Activated CD4-positive, alpha-beta T cell treated with anti-CD3 and anti-CD28 coated beads, Interleukin-2, amount 50 U/mL, for 24 hours (primary cell): ENCODE data around the gene SMARCA4.
"Not testable (repeated sequence)": the region's sequence is repeated elsewhere in the genome, so short reads cannot be mapped to it uniquely, and the experiment has no call there.

Source experiments
- DNase-seq, 2 donors: peaks; one replicate each; pipeline ENCODE4 v3.0.0-alpha.2; 2020; ENCODE audit warnings: low read depth in 1 of 2, low spot score in 1 of 2

SMARCA4 gene

DNA sequence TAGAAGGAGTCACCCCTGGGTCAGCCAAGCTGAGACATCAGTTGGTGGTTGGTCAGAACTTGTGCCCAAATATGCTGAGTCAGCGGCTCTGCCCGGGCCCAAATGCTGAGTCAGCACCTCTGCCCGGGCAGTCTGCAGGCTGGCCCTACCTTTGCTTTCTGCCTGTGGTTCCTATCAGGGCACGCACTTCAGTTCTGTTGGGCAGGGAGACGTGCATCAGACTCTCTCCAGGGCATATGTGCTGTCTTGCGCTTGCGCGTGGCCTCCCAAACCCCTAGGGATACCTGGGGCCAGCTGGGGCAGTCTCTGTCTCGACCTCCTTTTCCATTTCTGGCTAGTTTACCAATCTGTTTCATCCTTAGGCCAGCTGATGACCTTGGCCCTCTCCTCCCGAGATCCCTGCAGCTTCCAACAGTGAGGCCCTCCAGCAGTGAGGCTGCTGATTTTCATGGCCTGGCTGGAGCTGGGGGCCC is 104.0 kb downstream of the SMARCA4 start:
- DNase-seq = no peak

DNA sequence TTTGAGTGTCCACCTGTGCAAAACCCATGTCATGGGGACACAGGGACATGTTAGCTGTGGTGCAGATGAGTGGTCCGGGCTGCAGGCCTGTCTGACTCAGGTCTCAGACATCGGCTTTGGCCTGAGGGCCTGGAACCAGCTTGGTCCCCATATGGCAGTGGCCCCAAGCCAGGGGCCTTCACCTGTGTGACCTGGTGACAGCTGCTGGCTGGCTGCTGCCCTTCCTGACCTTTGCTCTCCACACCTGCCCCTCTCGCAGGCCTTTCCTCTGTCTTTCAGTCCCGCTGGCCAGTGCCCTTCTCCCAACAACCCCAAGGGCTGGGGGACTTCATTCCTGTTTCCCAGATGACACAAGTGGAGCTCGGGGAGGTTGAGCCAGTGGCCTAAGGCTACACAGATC is 105.5 kb downstream of the SMARCA4 start:
- DNase-seq = no peak

DNA sequence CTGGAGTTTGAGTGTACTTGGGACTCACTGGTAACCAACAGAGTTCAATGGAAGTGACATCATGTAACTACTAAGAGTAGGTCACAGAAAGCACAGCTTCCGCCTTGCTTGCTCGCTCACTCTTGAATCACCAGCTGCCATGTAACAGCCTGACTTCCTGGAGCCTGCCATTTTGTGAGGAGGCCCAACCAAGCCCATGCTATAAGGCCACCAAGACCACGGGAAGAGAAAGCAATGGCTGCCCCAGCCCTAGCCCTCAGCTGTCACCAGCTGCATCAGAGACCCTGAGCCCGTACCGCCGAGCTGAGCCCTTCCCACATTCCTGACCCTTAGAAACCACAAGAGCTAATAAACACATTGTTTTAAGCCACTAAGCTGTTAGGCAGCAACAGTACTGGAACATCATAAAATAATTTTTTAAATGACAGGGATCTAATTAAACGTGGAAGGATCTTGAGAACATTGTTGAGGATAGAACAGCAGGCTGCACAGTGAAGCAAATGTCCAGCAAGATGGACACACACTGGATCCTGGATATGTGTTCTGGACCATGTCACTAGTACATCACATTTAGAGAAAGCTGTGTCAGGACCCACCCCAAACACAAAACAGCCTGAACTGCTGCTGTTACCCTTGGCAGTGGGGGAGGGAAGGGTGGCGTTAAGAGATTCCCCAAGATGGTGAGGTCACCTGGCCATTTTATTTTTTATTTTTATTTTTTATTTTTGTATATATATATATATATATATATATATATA is 106.7 kb downstream of the SMARCA4 start:
- DNase-seq = no peak

DNA sequence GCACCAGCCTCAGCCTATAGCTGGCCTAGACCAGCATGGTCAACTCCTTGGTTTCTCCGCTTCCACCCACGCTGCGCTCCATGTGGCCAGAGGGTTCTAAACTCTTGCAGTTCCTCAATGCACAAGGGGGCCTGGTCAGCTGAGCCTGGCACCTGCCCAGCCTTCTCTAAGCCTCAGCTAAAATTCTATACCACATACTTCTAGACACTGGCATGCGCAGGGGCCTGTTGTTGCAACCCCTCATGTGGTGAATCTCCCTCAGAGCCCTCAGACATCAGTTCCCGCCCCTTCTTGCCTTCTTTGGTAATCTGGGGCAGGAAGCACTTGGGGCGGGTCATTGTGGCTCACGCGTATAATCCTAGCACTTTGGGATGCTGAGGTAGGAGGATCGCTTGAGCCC is 108.7 kb downstream of the SMARCA4 start:
- DNase-seq = no peak

DNA sequence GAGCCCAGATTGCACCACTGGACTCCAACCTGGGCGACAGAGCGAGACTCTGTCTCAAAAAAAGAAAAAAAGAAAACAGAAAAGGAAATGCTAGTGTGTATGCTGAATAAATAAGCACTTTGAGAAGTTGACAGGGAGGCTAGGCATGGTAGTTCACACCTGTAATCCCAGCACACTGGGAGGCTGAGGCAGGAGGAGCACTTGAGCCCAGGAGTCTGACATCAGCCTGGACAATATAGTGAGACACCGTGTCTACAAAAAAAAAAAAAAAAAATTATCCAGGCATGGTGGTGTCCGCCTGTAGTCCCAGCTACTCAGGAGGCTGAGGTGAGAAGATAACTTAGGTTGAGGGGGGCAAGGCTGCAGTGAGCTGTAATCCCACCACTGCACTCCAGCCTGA is 109.3 kb downstream of the SMARCA4 start:
- DNase-seq = no peak

DNA sequence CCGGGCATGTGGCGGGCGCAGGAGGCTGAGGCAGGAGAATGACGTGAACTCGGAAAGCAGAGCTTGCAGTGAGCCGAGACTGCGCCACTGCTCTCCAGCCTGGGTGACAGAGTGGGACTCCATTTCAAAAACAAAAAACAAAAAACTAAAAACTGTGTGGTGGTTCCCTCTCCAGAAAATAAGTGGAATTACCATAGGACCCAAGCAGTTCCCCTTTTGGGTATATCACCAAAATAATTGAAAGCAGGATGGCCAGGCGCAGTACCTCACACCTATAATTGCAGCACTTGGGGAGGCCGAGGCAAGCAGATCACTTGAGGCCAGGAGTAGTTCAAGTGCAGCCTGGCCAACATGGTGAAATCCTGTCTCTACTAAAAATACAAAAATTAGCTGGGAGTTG is 112.7 kb downstream of the SMARCA4 start:
- no peak for DNase-seq

DNA sequence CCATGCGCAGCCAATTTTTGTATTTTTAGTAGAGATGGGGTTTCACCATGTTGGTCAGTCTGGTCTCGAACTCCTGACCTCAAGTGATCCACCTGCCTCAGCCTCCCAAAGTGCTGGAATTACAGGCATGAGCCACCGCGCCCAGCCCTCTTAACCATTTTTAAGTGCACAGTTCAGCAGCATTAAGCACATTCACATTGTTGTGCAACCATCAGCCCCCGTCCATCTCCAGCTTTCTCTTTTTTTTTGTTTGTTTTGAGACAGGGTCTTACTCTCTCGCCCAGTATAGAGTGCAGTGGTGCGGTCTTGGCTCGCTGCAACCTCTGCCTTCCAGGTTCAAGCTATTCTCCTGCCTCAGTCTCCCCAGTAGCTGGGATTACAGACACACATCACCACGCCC is 116.0 kb downstream of the SMARCA4 start:
- DNase-seq = not testable (repeated sequence)

DNA sequence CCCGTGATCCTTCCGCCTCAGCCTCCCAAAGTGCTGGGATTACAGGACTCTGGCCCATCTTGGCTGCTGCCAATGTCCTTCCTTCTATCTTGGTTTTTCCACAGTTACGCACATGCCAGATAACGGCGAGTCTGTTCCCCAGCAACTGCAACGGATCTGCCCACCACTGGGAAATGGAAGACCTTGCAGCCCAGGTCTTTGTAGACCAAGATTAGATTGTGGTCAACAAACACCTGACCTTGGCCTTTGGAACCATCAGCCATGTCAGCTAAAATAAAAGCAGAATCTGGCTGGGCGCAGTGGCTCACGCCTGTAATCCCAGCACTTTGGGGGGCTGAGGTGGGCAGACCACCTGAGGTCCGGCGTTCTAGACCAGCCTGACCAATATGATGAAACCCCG is 118.1 kb downstream of the SMARCA4 start:
- DNase-seq = no peak

DNA sequence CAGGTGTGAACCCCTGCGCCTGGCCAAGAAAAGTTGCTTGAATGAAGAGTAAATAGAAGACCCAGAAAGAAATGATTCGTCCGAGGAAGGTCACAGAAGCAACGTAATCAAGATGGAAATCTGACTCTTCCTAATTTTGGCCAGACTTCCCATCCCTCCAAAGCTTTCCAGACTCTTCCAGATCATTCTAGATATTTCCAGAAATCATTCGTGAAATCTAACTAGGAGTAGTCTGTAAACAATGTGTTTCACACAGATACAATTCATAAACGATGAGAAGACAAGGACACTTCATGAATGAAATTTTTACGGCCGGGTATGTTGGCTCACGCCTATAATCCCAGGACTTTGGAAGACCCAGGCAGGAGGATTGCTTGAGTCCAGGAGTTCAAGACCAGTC is 119.2 kb downstream of the SMARCA4 start:
- DNase-seq = no peak

DNA sequence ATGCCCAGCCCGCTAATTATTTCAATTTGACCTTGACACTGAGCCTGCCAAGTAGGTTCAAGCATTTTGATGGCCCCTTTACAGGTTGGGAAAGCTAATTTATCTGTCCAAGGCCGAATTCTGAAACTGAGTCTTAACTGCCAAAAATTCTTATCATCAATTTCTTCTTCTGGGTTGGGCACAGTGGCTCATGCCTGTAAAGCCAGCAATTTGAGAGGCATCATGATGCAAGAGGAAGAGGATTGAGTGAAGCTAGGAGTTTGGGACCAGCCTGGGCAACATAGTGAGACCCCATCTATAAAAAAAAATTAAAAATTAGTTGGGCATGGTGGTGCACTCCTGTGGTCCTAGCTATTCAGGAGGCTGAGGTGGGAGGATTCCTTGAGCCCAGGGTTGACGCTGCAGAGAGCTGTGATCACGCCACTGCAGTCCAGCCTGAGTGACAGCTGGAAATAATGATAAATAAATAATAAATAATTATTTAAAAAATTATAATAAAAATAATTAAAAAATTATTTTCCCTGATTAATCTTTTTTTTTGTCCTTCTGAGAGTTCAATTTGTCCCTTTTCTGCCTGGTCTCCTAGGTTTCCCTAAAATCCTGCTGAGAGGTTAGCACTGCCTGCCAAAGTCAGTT is 127.2 kb downstream of the SMARCA4 start:
- no peak for DNase-seq

DNA sequence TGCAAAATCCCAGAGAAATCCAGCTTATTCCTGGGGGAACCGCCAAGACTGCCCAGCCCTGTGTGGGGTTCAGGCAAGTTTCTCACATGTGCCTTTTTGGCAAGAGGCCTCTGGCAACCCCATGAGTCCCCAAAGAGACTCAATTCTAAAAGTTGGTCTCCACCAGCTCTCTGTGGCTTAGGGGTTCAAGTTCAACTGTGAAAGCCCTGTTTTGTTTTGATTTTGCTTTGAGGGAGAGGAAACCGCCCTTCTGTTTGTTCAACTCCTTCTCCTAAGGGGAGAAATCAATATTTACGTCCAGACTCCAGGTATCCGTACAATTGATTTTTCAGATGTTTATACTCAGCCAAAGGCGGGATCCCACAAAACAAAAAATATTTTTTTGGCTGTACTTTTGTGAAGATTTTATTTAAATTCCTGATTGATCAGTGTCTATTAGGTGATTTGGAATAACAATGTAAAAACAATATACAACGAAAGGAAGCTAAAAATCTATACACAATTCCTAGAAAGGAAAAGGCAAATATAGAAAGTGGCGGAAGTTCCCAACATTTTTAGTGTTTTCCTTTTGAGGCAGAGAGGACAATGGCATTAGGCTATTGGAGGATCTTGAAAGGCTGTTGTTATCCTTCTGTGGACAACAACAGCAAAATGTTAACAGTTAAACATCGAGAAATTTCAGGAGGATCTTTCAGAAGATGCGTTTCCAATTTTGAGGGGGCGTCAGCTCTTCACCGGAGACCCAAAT is 127.8 kb downstream of the SMARCA4 start:
- DNase-seq = no peak

DNA sequence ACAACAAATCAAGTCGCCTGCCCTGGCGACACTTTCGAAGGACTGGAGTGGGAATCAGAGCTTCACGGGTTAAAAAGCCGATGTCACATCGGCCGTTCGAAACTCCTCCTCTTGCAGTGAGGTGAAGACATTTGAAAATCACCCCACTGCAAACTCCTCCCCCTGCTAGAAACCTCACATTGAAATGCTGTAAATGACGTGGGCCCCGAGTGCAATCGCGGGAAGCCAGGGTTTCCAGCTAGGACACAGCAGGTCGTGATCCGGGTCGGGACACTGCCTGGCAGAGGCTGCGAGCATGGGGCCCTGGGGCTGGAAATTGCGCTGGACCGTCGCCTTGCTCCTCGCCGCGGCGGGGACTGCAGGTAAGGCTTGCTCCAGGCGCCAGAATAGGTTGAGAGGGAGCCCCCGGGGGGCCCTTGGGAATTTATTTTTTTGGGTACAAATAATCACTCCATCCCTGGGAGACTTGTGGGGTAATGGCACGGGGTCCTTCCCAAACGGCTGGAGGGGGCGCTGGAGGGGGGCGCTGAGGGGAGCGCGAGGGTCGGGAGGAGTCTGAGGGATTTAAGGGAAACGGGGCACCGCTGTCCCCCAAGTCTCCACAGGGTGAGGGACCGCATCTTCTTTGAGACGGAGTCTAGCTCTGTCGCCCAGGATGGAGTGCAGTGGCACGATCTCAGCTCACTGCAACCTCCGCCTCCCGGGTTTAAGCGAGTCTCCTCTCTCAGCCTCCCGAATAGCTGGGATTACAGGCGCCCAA is 128.6 kb downstream of the SMARCA4 start, which contains the start of gene LDLR:
Gene LDLR, plus strand, starts transcription at position 210 of the 760 bp plus-strand sequence. Its CDS starts 86 bp downstream, at position 296.
- peak; percentile 26 to 75 for DNase-seq

DNA sequence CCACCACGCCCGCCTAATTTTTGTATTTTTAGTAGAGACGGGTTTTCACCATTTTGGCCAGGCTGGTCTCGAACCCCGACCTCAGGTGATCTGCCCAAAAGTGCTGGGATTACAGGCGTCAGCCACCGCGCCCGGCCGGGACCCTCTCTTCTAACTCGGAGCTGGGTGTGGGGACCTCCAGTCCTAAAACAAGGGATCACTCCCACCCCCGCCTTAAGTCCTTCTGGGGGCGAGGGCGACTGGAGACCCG is 129.1 kb downstream of the SMARCA4 start:
- DNase-seq = not testable (repeated sequence)

DNA sequence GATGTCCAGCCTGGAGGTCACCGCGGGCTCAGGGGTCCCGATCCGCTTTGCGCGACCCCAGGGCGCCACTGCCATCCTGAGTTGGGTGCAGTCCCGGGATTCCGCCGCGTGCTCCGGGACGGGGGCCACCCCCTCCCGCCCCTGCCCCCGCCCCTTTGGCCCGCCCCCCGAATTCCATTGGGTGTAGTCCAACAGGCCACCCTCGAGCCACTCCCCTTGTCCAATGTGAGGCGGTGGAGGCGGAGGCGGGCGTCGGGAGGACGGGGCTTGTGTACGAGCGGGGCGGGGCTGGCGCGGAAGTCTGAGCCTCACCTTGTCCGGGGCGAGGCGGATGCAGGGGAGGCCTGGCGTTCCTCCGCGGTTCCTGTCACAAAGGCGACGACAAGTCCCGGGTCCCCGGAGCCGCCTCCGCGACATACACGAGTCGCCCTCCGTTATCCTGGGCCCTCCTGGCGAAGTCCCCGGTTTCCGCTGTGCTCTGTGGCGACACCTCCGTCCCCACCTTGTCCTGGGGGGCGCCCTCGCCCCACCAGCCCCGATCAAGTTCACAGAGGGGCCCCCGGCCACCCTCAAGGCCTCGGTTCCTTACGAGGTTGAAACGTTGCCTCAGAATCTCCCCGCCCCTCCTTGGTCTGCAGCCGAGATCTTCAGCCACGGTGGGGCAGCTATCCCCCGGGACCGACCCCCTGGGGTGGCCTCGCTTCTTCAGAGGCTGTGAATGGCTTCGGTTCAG is 129.6 kb downstream of the SMARCA4 start:
- peak; percentile 87 to 97 for DNase-seq

DNA sequence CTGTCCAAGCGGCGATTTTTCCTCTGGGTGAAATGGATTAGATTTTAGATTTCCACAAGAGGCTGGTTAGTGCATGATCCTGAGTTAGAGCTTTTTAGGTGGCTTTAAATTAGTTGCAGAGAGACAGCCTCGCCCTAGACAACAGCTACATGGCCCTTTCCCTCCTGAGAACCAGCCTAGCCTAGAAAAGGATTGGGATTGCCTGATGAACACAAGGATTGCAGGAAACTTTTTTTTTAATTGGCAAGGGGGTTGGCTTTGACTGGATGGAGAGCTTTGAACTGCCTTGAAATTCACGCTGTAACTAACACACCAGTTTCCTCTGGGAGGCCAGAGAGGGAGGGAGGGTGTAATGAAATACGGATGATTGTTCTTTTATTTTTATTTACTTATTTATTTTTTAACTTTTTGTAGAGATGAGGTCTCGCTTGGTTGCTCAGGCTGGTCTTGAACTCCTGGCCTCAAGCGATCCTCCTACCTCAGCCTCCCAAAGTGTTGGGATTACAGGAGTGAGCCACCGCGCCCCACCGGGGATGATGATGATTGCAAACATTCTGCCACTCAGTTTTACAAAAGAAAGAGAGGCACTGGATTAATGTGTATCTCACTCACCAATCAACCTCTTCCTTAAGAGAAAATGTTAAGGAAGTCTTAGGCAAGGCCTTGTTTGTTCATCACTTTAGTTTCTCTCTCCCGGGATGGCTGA is 130.3 kb downstream of the SMARCA4 start:
- DNase-seq = no peak

DNA sequence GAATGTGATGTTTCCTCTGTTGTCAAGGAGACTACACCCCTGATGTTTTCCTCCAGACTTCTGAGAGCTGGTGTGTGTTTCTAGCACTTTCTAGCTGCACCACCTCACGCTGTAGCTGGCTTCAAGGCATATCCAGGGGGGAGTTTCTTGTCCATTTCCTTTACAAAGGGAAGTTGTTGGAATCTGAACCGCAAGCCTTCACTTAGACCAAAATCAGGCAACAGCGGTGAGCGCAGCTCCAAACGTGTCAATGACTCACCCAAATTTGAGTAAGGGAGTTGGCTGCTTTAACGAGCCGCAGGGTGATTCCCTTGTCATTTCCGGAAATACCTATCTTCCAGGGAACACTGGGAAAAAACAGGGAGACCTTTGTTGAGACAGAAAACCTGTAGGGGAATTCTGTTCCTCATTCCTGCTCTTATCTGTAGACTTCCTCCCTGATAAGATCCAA is 130.9 kb downstream of the SMARCA4 start:
- DNase-seq = peak; percentile 13 to 29

DNA sequence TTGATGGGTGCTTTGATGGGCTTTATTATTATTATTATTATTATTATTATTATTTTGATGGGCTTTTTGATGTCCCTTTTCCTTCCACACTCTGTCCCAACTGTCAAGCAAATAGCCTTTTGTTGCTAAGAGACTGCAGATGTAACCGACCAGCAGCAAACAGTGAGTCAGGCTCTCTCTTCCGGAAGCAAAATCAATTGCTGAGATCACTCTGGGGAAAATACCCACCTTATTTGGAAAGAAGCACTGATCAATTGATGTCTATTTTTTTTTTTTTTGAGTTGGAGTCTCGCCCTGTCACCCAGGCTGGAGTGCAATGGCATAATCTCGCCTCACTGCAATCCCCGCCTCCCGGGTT is 131.3 kb downstream of the SMARCA4 start:
- peak in 1 of 2 donors; percentile 37 for DNase-seq

DNA sequence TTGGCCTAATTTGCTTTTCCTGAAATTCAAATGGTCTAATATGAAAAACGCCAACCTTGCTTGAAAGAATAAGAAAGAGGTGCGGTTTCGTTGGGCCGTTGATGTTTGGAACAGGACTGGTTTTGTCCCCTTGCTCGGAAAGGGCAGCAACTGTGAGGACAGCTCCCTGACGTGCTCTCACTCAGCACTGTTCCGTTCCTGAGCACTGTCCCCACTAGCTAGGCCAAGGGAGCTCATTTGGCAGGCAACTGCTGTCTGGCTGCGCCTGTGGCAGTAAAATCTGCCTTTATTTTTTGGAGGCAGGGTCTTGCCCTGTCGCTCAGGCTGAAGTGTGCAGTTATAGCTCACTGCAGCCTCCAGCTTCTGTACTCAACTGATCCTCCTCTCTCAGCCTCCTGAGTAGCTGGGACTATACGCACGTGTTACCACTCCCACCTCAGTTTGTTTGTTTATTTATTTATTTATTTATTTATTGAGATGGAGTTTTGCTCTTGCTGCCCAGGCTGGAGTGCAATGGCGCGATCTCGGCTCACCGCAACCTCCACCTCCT is 132.9 kb downstream of the SMARCA4 start:
- DNase-seq = no peak

DNA sequence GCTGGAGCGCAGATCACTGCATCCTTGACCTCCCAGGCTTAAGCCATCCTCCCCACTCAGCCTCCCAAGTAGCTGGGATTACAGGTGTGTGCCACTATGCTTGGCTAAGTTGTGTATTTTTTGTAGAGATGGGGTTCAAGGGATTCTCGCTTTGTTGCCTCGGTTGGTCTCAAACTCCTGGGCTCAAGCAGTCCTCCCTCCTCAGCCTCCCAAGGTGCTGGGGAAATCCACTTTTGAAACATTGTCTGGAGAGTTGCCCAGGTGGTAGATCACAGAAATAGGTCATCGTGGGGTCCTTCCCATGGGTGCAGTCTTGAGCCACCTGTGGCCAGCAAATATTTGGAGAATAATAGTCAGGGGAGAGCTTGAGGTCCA is 133.7 kb downstream of the SMARCA4 start:
- no peak for DNase-seq
